Muscle of back (tissue), 11 donors: Measurements from ENCODE around the gene NECAP2. TPM values are rescaled to one million over a fixed set of nuclear protein-coding genes. Genes with fewer than 3 reads are reported as not detected.
"Not testable (repeated sequence)": the region's sequence is repeated elsewhere in the genome, so short reads cannot be mapped to it uniquely, and the experiment has no call there.

Experiments used
- DNase-seq, 3 donors: peaks; one replicate each; pipeline versions ENCODE4 v3.0.0 to v3.0.0-alpha.2; 2013
- polyA plus RNA-seq, 10 donors: library from polyadenylated mRNA; unstranded; fragments of 120-200 nt; gene quantifications; one replicate each; pipeline ENCODE4 v1.2.1, GENCODE V29; 2013; ENCODE audit not compliant: insufficient read length in 10 of 10

The NECAP2 gene
- polyA plus RNA-seq, 10 donors: 31.1 to 45.6 (median 35.8) TPM

GRCh38 chr1:16422041-16422440 is 18.5 kb upstream of the NECAP2 start:
- DNase-seq: no peak

- no peak for DNase-seq
These were observed 15.1 kb upstream of the NECAP2 start for GRCh38 chr1:16425125-16426025.

GRCh38 chr1:16430606-16431005 is 9.9 kb upstream of the NECAP2 start:
- DNase-seq: no peak

- peak in 1 of 3 donors; percentile 24 for DNase-seq
These were observed 7.5 kb upstream of the NECAP2 start for GRCh38 chr1:16433030-16433429.

- no peak for DNase-seq
These were observed 6.5 kb upstream of the NECAP2 start for GRCh38 chr1:16434007-16434406.

GRCh38 chr1:16434501-16434900 is 6.0 kb upstream of the NECAP2 start:
- no peak for DNase-seq

- no peak for DNase-seq
These were observed 3.5 kb upstream of the NECAP2 start, which contains the start of gene SPATA21 for GRCh38 chr1:16436946-16437474. TSS of gene SPATA21 (minus strand) at chr1:16437424. CDS start at chr1:16431371, 6,053 bp downstream.

GRCh38 chr1:16438516-16438915 is 2.0 kb upstream of the NECAP2 start:
- DNase-seq: no peak

GRCh38 chr1:16438924-16439323 is 1.6 kb upstream of the NECAP2 start:
- DNase-seq: no peak

- no peak for DNase-seq
These were observed 424 bp upstream of the NECAP2 start for GRCh38 chr1:16440131-16440469.

- no peak for DNase-seq
These were observed 750 bp downstream of the NECAP2 start for GRCh38 chr1:16441282-16441665.

- DNase-seq: no peak
These were observed 1.7 kb downstream of the NECAP2 start for GRCh38 chr1:16442265-16442664.

- DNase-seq: no peak
These were observed 2.4 kb downstream of the NECAP2 start for GRCh38 chr1:16442941-16443340.

- no peak for DNase-seq
These were observed 3.6 kb downstream of the NECAP2 start for GRCh38 chr1:16443975-16444770.

GRCh38 chr1:16445052-16445451 is 4.5 kb downstream of the NECAP2 start:
- DNase-seq: no peak

GRCh38 chr1:16446116-16446515 is 5.6 kb downstream of the NECAP2 start:
- no peak for DNase-seq

GRCh38 chr1:16447641-16448040 is 7.1 kb downstream of the NECAP2 start:
- DNase-seq: no peak

- DNase-seq: no peak
These were observed 8.5 kb downstream of the NECAP2 start for GRCh38 chr1:16449065-16449464.

GRCh38 chr1:16449666-16450065 is 9.1 kb downstream of the NECAP2 start:
- no peak for DNase-seq

- no peak for DNase-seq
These were observed 10.4 kb downstream of the NECAP2 start for GRCh38 chr1:16450863-16451481.

- no peak for DNase-seq
These were observed 11.5 kb downstream of the NECAP2 start for GRCh38 chr1:16451841-16452528.

- not testable (repeated sequence) for DNase-seq
These were observed 14.4 kb downstream of the NECAP2 start for GRCh38 chr1:16454909-16455308.
